ENCODE measurements around the gene PTGIR. TPM values are rescaled to one million over a fixed set of nuclear protein-coding genes. Genes with fewer than 3 reads are reported as not detected.
A peak's percentile ranks its signal among the peaks of the same experiment; 100 is the strongest.

Gene PTGIR
- total and polyA plus RNA-seq, 10 of the 15 experiments (the other 5 are each of a cell fraction or from before 2014, with no cell fraction given): 0.34 to 29.1 (median 9.9) TPM

DNA sequence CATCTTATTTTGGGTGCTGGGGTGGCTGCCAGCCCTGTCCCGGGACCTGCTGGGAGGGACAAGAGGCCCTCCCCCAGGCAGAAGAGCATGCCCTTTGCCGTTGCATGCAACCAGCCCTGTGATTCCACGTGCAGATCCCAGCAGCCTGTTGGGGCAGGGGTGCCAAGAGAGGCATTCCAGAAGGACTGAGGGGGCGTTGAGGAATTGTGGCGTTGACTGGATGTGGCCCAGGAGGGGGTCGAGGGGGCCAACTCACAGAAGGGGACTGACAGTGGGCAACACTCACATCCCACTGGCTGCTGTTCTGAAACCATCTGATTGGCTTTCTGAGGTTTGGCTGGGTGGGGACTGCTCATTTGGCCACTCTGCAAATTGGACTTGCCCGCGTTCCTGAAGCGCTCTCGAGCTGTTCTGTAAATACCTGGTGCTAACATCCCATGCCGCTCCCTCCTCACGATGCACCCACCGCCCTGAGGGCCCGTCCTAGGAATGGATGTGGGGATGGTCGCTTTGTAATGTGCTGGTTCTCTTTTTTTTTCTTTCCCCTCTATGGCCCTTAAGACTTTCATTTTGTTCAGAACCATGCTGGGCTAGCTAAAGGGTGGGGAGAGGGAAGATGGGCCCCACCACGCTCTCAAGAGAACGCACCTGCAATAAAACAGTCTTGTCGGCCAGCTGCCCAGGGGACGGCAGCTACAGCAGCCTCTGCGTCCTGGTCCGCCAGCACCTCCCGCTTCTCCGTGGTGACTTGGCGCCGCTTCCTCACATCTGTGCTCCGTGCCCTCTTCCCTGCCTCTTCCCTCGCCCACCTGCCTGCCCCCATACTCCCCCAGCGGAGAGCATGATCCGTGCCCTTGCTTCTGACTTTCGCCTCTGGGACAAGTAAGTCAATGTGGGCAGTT is 15.1 kb downstream of the PTGIR start:
- Histone ChIP-seq H3K4me1 (ENCODE audit: control insufficient read depth, insufficient read depth, low read length) (peaks cover 27% of the 10 kb centered on the region), H2AFZ (ENCODE audit: control insufficient read depth, low read depth, low read length) (no peak overlapping the region), H3K4me3 (no peak overlapping the region), H3K27me3 (replicated peaks in 1 of 2; ENCODE audit: control insufficient read depth in 2 of 2, insufficient read depth in 2 of 2, low read length in 1 of 2) (no peaks in the 10 kb centered on the region), H3K36me3 (ENCODE audit: control insufficient read depth in 2 of 2, insufficient read depth in 2 of 2, low read length in 1 of 2) (peaks cover 38 to 47% of the 10 kb centered on the region in 2 experiments), H3K4me2 (ENCODE audit: control insufficient read depth, insufficient read depth) (no peak overlapping the region), H3K79me2 (ENCODE audit: control insufficient read depth, insufficient read depth, low read length) (peaks cover 12% of the 10 kb centered on the region), H3K27ac (ENCODE audit: control insufficient read depth, insufficient read depth) (no peak overlapping the region), H3K9ac (ENCODE audit: control insufficient read depth, insufficient read depth, low read length) (no peak overlapping the region), H3K9me3 (replicated peaks; ENCODE audit: control insufficient read depth, insufficient read depth, low read length) (no peaks in the 10 kb centered on the region), H4K20me1 (ENCODE audit: control insufficient read depth, insufficient read depth) (peaks cover 10% of the 10 kb centered on the region)
- intact Hi-C loops (cut with micrococcal nuclease; ENCODE audit: unreplicated experiment) (loop anchor here (5.0 kb wide), 1 partner anchor 108 kb away; the partner anchor contains the start of gene PRKD2), in situ Hi-C loops (cut with MboI) (loop anchor here (5.0 kb wide), 1 partner anchor 53 kb away; the partner anchor contains the start of gene DACT3)
- DNase-seq (ENCODE audit: low read depth, low spot score) (no peak), FAIRE-seq (no peak), ATAC-seq (no peak)
- CTCF ChIA-PET: interaction anchor here (1.5 to 13.7 kb wide), 3 partner anchors 19 to 144 kb away, joined by 5 to 434 read pairs (median 150); partner anchors contain the start of genes DACT3 and PTGIR
- SMC1A ChIA-PET (ENCODE audit: uncharacterized antibody, unreplicated experiment): interaction anchor here (10.5 to 17.6 kb wide), 2 partner anchors 8 to 53 kb away, joined by 83 to 286 read pairs; partner anchors contain the start of genes CALM3 and DACT3
- RAD21 ChIA-PET (ENCODE audit: unreplicated experiment): interaction anchor here (5.5 to 11.8 kb wide), 2 partner anchors 8 to 53 kb away, joined by 48 to 245 read pairs; partner anchors contain the start of genes CALM3 and DACT3
- 96% methylated on average over 26 of the region's 30 CpGs for WGBS (ENCODE audit: insufficient coverage, insufficient replicate concordance, low lambda C conversion rate, missing lambda C conversion rate)
- POLR2A ChIA-PET: interaction anchor here (5.5 kb wide), 1 partner anchor 8 kb away, joined by 45 read pairs; the partner anchor contains the start of gene CALM3
- BruUV-seq (replicated peaks): TSS peak; percentile 77
- TF ChIP-seq CHD4 (IDR thresholded peaks at IDR 0.05) (no peak), CEBPB (IDR thresholded peaks at IDR 0.05; ENCODE audit: borderline replicate concordance in 1 of 2, low read depth in 2 of 2, low read length in 2 of 2) (no peak), POLR2AphosphoS2 (IDR thresholded peaks at IDR 0.05; ENCODE audit: low read depth, low read length) (peak; percentile 46; the same call in 1 of the 2 replicates)

Data from GM12878 (cell line).